NCI-H2107 treated with DMSO at 0.1 percent for 48 hours (cell line): ENCODE measurements around the gene LRCH1.

Experiments
- DNase-seq: peaks from one replicate; lab custom pipeline; 2025; ENCODE audit not compliant: unreplicated experiment; lab: John Stamatoyannopoulos, UW

LRCH1 gene

DNA sequence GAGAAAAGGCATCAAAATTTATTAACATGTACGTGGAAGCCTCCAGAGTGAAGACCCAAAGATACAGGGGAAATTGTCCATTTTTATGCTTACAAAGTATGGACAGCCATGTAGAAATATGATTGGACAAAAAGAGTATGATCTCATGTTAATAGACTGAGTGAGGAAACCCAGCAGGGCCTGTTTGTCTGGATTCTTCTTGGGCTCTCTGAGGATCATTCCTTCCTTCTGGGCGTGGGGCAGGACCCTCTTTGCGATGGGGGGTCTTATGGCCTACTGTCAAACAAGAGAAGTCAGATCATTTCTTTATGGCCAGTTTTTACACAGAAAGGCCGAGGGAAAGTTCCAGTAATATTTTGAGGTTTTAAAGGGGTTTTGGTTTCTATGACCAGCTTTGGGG, 133.2 kb downstream of the LRCH1 start:
- DNase-seq = no peak

DNA sequence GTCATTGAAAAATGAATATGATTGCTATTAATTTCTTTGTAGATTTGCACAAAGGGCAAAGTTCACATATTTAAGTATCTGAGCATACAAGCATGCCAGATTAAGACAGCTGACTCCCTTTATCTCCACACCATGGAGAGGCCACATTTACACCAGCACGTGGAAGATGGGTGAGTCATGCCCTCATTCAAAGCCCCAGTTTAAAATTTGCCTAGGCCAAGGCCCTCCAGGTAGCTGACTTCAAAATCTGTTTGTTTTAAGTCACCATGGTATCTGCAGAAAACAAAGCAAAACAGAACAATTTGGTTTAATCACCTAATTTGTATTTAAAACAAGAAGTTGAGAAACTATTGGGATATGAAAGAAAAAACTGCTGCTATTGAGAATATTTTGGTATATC, 134.8 kb downstream of the LRCH1 start:
- no peak for DNase-seq

DNA sequence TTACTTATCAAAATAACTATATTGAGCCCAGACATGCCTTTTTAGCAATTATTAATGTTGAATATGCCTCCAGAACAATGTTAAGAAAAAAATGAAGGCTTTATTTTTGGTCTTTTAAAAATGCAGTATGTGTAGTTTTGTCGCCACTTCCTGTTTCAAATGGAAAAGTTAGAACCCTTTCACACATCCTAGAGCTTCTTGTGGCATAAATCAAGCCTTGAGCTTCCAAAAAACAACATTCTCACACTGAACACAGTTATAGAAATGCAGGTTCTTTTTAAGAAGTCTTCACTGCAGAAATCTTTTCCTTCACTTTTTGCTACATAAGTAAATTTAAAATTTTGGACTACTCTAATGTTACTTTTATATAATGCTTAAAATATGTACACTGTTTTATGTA, 135.3 kb downstream of the LRCH1 start:
- no peak for DNase-seq

DNA sequence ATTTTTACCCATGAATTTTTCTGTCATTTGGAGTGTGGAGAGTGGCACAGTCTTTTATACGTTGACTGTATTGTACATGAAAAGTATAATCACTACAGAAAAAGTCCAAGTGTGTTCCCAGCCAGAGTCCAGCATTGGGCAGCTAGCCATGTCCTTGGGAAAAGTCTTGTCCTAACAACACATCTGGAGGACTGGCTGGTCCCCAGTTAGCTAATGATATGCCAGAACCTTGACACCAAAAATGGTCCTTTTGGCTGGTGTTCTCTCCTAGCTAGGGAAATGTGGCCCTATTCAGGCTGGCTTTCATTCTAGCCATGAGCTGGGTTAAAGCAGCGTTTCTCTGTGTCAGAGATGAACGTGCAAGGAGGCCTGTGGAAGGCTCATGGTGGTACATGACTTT, 145.0 kb downstream of the LRCH1 start:
- no peak for DNase-seq

DNA sequence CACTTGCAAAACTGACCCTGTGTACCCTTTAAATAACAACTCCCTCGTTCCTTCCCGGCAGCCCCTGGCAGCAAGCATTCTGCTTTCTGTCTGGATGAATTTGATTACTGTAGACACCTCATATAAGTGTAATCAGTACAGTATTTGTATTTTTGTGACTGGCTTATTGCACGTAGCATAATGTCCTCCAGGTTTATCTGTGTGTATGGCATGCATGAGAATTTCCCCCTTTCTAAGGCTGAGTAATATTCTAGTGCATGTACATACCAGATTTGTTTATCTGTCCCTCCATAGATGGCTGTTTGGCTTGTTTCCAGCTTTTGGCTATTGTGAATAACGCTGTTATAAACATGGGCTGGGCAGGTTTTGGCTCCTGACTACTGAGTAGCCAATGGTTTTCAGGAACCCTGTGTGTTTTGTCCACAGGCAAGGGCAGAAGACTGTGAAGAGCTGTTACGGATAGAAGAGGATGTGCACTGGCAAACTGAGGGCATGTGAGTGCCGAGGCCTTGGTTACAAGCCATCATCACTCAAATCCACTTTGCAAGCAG, 146.0 kb downstream of the LRCH1 start:
- no peak for DNase-seq

DNA sequence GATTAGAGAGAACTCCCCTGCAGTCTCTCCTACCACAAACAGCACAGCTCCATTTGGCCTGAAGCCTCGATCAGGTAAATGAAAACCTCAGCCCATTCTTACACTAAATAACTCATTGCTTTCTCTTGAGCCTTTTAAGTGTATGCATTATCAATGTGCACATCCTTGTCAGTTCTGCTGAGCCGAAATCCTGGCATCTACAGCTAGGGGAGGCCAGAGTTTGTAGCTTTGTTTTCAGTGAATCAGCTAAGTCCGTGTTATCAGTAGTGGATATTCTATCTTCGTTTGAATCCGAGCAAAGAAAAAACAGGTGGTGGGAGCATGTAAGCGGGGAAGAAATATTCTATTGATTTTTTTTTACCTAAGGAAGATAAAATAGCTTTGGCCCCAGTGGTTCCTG, 159.6 kb downstream of the LRCH1 start:
- peak; percentile 21 for DNase-seq

DNA sequence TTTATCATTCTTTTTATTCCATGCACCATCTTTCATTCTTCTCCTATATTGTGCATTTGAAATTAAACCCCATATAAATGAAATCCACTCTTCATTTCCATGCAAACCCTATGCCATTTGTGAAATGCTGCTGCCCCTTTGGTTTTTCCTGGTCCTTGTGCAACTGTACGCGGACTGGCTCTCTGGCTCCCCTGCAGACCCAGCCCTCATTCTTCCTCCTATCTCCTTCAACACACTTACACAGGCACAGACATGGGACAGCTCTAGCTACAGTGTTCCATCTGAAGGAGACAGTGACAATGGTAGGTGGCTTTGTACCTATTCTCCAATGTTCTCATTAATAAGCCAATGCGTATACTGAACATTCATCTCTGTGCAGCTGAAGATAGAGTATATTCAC, 162.4 kb downstream of the LRCH1 start:
- no peak for DNase-seq

DNA sequence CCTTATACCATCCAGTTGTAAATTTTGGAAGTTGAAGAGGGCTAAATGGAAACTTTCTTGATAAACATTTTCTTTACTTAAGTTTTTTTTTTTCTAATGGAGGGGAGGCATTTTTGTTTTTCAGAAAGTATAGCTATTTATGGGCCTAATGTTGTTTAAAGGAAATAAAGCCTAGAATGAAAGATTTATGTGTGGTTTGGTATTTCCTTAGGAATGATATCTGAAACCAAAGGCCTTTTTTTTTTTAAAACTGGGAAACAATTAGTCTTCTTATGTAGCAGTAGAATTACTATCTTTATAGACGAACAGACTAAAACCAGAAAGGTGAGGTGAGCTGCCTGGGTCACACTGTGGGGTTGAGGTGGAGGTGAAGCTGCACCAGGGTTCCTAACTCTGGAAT, 163.9 kb downstream of the LRCH1 start:
- no peak for DNase-seq

DNA sequence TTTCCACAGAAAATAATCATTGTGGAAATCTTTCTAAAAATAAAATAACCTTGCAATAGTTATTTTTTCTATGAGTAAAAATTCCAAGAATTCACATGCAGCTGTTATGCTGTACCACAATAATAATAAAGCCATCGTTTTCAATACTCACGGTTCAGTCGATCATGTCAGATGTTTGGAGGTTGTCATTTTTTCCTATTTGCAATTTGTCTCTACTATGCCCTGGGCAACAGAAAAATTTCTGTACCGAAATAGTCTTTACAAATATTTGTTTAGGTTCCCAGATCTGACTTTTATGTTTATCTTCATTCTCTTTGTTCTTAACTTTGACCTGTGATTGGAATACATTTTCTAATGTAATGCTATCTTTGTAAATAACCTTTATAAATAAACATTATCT, 164.3 kb downstream of the LRCH1 start:
- DNase-seq = no peak

DNA sequence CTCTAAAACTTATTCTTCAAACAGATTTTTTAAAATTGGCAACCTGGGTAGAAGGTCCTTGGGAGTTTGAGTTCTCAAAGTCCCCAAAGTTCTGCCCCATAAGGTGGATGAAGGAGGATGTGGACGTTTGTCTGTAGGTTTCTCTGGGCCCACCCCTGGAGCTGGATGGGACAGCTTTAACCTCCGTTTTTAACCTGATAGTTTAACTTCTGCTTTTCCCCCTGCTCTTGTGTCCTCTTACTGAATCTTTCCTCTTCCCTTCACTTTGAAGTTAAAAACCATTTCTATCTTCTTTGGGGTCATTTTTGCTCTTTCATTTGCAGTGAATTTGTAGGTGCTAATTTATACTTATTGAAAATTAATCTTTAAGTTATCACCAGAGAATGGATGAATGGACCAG, 164.9 kb downstream of the LRCH1 start:
- no peak for DNase-seq

DNA sequence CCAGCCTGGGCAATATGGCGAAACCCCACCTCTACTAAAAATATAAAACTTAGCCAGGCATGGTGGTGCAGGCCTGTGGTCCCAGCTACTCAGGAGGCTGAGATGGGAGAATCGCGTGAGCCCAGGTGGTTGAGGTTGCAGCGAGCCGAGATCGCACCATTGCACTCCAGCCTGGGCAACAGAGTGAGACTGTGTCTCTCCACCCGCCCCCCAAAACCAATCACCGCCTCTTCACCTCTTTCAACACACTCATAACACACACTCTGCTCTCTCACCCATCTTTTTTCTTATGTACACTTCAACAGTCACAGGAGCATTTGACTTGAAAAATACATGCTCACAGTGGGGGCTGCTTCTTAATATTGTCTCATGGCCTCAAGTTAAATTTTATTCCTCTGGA, 167.2 kb downstream of the LRCH1 start:
- no peak for DNase-seq

DNA sequence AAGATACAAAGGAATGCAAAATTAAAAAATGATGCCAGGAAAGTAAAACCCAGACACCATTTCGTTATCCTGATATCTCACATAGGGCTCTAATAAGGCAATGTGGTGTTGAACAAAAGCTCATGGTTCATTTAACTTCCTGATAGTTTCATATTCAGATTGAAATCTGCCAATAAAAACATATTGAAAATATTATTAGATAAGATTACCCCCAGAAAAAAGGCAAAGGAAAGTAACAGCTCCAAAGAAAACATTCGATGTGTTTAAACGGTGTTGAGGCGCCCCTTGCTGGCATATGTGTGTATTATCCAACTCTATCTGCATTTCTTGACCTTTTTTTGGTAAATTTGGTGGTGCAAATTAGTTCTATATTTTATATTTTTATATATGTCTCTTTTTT, 168.1 kb downstream of the LRCH1 start:
- DNase-seq = peak; percentile 35

DNA sequence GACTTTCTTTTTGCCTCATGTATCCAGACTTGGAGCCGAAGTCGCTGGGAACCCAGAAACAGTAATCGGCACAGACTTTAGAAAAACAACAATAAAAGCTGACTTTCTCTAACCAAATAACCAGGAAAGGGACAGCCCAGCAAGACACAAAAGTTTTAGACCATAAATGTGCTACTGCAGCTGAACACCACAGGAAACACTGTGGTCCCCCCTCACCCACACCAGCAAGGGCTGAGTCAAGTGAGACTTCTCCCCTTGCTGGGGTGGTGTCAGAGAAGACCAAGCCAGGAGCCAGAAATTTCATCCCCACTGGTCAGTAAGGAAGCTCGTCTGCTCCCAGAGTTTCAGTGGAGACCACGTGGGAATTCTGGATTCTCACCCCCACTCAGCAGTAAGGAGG, 173.4 kb downstream of the LRCH1 start:
- no peak for DNase-seq

DNA sequence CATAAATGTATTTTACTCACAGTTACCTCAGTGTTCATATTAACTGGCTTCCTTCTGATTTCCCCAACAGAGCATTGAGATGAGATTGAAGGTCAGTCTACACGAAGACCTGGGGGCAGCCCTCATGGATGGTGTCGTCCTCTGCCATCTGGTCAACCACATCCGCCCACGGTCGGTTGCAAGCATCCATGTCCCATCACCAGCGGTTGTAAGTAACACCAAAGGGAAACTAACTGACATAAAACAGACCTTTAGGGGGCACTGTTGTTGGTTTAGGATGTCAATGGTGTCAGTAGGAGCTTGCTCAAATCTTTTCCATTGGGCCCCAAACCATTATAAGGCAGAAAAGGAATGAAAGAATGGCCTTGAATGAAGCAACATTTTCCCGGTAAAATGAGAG, 175.8 kb downstream of the LRCH1 start:
- no peak for DNase-seq

DNA sequence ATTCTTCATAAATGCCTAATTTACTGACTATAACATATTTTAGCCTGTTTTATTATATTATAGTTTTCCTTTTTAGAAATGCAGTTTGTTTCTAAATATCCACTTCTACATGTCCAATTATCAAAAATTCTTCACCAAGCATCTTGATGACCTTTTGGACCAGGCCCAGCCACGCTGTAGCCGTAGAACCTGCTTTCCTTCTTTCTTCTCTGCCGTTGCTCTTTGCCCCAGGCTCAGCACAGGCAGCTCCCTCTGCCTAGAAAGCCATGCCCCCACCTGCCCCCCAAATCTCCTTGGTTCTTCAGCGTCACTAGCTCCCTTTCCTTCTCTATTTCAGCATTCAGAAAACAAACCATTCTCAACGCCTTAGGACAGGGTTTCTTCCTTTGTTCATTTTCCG, 178.6 kb downstream of the LRCH1 start:
- no peak for DNase-seq

DNA sequence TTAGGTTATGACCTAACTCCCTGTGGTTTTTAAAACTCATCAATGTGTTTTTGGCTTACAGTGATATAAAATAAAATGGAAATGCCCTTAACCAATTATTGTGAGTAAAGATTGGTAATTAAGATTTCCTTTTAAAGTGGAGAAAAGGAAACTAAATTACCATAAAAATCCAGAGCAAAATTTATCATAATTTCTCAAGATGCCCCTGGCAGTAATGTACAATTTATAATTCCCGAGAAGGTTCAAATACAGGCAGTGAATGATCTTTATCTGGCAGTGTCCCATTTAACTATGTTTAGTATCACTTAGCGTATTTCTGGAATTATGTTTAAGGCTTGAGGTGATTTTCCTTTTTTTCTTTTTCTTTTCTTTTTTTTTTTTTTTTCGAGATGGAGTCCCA, 182.5 kb downstream of the LRCH1 start:
- DNase-seq = no peak

DNA sequence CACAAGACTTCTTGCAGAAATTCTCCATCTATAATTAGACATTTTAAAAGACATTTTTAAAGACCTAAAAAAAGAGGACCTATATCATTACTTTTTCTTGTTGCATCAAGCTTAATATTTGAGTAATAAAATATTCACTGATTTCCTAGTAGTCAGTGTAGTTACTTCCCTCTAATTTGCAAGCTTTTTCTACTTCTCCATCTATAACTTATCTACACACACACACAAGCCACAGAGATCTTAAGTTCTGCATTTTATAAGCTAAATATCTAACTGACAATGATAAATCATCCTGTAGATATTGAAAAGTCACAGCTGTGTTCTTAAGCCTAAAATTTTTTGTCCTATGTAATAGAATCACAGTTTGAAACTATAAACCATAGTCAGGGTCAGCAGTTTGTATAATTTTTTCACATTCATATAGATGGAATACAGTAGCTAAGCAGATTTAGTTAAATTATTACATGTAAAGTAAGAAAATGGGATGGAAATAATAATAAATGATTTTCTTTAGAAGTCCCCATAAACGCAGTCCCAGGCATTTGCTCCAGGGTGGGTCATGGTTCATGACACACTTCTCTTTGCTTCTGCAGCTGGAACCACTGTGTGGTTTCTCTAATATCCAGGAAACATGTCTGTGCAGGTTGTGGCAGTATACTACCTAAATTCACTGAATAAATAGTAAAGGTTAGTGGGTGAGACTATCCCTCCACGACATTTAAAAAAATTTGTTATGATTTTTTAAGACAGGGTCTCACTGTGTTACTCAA, 183.8 kb downstream of the LRCH1 start:
- no peak for DNase-seq

DNA sequence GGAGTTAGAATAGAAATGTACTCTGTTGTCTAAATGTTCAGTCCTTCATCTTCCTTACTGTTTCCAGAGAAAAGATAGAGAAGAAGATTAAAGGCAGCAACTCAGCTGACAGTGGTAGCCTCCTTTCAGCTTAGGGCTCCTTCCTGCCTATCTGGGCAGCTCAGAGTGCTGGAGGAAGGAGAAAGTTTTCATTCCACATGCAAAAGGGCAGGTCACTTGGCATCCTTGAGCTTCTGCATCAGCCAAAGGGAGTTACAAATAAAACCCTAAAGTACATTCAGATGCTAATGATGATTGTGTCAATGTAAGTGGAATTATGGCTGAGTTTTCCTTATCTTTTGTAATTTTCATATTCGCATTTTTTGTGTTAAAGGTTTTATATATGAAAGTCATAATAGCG, 185.1 kb downstream of the LRCH1 start:
- DNase-seq = no peak

DNA sequence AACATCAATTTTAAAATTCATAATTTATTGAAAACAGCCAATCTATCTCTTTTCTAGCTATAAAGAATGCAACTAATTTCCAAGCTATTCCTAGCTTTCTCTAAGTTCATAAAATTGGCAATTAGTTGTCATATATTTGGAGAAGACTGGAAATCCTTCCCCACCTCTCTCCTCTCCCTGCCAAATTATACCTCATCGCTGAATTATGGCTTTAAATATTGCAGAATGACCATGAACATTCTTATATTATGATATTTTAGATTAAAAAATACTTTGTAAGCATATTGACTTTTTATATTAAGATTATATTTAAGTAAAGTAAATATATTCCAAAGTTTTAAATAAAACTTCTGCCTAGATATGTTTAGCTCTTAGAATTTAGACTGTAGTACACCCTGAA, 185.8 kb downstream of the LRCH1 start:
- DNase-seq = no peak

DNA sequence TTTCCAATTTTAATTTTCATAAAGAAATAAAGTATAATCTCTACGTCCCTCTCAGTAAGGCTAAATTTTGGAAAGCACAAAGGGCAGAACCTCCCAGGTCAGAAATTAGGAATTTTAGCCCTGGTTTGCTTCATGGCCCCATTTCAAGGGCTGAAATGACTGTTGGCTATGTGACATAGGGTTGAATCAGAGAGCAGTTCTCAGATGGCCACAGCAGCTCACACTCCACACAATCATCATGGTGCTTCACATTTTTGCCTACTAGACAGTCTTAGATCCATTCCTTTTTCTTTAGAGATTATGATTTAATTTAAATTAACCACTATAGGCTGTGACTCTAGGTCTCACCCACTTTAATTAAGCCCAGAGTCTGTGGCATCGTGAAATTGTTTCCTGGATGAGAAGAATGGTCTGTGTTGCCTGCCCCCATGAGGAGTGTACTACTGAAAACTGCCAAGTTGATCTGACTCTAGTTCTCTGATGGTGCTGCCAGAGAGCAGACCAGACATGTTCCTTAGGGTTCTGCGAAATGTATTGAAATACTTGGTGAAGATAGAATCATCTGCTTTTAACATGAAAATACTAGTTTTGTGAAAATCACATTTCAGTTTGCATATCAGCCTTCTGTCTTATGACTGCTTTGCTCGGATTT, 186.6 kb downstream of the LRCH1 start:
- no peak for DNase-seq

DNA sequence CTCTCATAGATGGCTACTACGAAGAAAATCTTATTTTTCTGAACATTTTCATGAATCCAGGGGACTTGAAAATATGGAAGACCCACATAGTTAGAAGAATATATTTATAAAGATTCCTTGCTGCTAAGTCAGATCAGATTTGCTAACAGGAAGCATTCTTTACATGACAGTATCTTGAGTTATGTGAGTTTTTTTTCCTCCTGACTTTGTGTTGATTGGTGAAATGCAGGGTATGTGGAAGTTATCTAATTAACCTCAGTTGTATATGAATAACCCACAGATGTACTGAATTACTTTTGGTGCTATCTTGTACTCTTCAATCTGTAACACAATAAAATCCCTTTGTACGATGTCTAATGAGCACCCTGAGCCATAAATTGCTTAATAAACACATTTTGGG, 190.2 kb downstream of the LRCH1 start:
- DNase-seq = no peak

DNA sequence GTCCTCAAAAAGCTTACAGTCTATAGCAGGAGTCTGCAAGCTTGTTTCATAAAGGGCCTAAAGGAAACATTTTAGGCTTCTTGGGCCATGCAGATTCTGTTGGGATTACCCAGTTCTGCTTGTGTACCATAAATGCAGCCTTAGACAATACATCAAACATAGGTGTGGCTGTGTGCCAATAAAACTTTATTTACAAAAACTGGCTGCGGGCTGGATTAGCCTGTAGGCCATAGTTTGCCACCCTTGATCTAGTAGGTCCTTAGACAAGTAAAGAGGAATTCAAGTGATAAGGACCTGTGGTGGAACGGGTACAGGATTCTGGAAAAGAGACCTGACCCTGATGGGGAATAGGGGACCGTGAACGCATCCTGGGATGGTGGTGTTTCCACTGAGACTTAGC, 192.1 kb downstream of the LRCH1 start:
- DNase-seq = no peak

DNA sequence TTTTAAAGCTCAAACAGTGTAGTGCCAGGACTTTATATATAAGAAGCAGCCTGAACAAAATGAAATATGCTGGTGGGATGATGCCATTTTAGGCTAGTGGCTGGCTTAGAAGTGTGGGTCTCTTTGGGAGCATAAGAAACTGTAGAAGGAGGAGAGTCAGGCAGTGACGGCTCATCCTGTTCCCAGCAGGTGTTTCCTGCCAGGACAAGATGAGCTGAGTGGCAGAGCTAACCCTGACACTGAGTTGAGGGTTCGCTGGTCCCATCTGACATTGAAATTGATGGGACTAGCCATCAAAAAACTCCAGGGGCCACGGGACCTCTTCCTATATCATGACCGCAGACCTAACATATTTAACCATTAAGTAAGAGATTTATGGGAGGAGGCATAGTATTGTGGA, 192.7 kb downstream of the LRCH1 start:
- DNase-seq = no peak
